ENCODE results near the gene ATF6. TPM values are rescaled to one million over a fixed set of nuclear protein-coding genes. Genes with fewer than 3 reads are reported as not detected.
A peak's percentile ranks its signal among the peaks of the same experiment; 100 is the strongest.
"Not testable (repeated sequence)": the region's sequence is repeated elsewhere in the genome, so short reads cannot be mapped to it uniquely, and the experiment has no call there.

Gene ATF6
- 26.7 TPM for total RNA-seq

GRCh38 chr1:161766102-161766981 lies at the start of gene ATF6:
Gene ATF6, plus strand, starts transcription at chr1:161766320. Its CDS starts 41 bp downstream, at chr1:161766361.
- peak; percentile 96 for DNase-seq

- no peak for DNase-seq
Measured at GRCh38 chr1:161718559-161719324, 47.4 kb upstream of the ATF6 start.

GRCh38 chr1:161719325-161719611 lies 46.9 kb upstream of the ATF6 start:
- no peak for DNase-seq

- no peak for DNase-seq
Measured at GRCh38 chr1:161720422-161720821, 45.7 kb upstream of the ATF6 start.

GRCh38 chr1:161720956-161721737 lies 45.0 kb upstream of the ATF6 start, which contains the start of gene FCRLB:
Gene FCRLB, plus strand, starts transcription at chr1:161721544. Its CDS starts 1,129 bp downstream, at chr1:161722673.
- no peak for DNase-seq

- no peak for DNase-seq
Measured at GRCh38 chr1:161721738-161722343, 44.3 kb upstream of the ATF6 start.

- DNase-seq = no peak
Measured at GRCh38 chr1:161722406-161722805, 43.7 kb upstream of the ATF6 start.

GRCh38 chr1:161723459-161724141 lies 42.5 kb upstream of the ATF6 start:
- no peak for DNase-seq

GRCh38 chr1:161725258-161725907 lies 40.7 kb upstream of the ATF6 start:
- DNase-seq = not testable (repeated sequence)

GRCh38 chr1:161725908-161726472 lies 40.1 kb upstream of the ATF6 start:
- DNase-seq = peak; percentile 47

- DNase-seq = peak; percentile 94
Measured at GRCh38 chr1:161726473-161727255, 39.5 kb upstream of the ATF6 start.

GRCh38 chr1:161727256-161727924 lies 38.7 kb upstream of the ATF6 start:
- DNase-seq = peak; percentile 37

GRCh38 chr1:161728376-161729226 lies 37.5 kb upstream of the ATF6 start:
- no peak for DNase-seq

GRCh38 chr1:161730050-161730564 lies 36.0 kb upstream of the ATF6 start:
- no peak for DNase-seq

GRCh38 chr1:161731241-161731640 lies 34.9 kb upstream of the ATF6 start:
- no peak for DNase-seq

- DNase-seq = no peak
Measured at GRCh38 chr1:161731981-161732718, 34.0 kb upstream of the ATF6 start.

- DNase-seq = no peak
Measured at GRCh38 chr1:161733526-161733925, 32.6 kb upstream of the ATF6 start.

All from tongue (tissue), 2 donors.